ENCODE data around the gene CRTC3.

GRCh38 chr15:90564590-90564989 is 34.9 kb downstream of the CRTC3 start:
- TF ChIP-seq CTCF (IDR thresholded peaks at IDR 0.05) (no peak), POLR2A (IDR thresholded peaks at IDR 0.05) (no peak)
